GM19099 (cell line): ENCODE measurements around the gene GALR3.

Source experiments
- POLR2A ChIP-seq: IDR thresholded peaks from 3 replicates; pipeline ENCODE4 v1.6.1; 2011; ENCODE audit warnings: low read depth; ENCODE audit not compliant: insufficient read length; ENCODE audit errors: extremely low read depth

The GALR3 gene

DNA sequence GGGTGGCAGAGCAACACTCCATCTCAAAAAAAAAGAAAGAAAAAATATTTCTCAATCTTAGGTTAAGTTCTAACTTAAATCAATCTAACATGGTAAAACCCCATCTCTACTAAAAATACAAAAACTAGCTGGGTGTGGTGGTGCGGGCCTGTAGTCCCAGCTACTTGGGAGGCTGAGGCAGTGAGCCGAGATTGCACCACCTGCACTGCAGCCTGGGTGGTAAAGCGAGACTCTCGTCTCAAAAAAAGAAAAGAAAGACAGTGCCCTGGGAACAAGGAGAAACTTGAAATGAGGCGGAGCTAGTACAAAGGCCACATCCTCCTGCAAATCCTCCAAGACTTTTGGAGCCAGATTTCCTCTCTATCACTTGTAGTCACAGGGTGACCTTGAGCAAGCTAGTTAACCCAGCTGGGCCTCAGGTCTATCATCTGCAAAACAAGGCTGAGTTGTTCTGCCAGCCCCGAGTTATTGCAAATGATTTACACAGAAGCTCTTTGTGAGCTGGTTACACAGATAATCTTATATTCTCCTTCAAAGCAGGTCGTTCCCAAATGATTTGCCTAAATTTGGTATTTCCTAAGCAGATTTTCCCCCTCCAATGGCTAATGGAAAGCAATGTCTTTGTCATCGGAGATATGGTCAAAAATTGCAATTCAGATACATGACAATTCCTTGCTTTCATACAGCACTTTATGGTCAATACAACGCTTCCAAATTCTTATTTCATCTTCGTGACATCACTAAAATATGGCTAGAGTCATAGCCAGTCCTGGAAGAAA is 19.0 kb downstream of the GALR3 start:
- TF ChIP-seq POLR2A: no peak

DNA sequence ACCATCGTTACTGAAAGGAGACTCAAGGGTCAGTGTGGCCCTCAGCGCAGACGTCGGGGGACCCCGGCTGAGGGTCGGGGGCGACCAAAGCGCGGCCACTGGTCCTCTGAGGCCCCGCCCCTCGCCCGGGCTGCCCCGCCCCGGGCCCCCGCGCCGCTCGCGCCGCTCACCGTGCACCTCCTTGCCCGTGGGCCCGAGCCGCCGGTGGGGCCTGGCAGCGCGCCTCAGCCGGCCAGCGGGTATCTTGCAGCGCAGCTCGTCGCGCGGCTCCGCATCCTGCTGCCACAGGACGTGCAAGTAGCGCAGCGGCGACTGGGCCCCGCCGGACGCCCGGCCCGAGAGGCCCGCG is 20.5 kb downstream of the GALR3 start:
- no peak for TF ChIP-seq POLR2A

DNA sequence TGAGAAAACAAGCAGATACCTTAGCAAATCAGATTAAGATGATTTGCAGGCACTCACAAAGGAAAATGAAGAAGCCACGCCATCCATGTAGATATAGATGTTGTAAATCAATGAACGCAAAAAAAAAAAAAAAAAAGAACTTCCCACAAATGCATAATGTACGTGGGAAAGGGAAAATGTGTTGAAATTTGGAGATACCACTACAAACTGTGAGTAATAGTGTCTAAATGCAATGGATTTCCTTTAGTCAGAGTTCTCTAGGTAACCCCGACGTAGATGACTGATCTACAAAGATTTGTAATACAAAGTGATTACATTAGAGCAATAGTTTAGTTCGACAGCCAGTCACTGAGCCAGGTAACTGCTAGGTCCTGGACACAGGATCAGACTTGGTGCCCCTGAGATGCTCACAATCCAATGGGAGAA is 21.7 kb downstream of the GALR3 start:
- TF ChIP-seq POLR2A: no peak

DNA sequence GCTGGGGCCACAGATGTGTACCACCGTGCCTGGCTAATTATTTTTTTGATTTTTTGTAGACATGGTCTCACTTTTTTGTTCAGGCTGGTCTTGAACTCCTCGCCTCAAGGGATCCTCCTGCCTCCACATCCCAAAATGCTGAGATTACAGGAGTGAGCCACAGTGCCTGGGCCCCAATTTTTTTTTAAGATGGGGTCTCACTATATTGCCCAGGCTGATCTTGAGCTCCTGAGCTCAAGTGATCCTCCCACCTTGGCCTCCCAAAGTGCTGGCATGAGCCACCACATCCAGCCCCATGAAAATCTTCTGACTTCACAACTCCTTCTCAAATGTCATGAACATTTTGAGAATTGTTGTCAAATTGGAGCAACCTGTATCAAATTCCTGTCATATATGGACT is 23.3 kb downstream of the GALR3 start:
- TF ChIP-seq POLR2A: no peak

DNA sequence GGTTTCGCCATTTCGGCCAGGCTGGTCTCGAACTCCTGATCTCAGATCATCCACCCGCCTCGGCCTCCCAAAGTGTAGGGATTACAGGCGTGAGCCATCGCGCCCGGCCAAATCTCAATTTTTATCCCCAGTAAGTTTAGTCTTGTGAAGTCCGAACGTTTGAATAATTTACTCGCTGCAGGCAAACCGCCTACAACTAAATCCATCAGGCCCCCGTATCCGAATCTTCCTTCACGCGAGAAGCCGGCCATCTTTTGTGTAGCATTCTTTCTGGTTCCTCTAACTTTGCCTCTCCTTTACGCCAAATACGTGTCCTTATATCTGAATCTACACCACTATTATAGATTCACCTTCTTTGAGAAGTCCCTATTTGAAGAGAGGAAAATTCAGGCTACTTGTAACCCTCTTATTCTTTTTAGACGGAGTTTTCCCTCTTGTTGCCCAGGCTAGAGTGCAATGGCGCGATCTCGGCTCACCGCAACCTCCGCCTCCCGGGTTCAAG is 25.5 kb downstream of the GALR3 start:
- TF ChIP-seq POLR2A: no peak

DNA sequence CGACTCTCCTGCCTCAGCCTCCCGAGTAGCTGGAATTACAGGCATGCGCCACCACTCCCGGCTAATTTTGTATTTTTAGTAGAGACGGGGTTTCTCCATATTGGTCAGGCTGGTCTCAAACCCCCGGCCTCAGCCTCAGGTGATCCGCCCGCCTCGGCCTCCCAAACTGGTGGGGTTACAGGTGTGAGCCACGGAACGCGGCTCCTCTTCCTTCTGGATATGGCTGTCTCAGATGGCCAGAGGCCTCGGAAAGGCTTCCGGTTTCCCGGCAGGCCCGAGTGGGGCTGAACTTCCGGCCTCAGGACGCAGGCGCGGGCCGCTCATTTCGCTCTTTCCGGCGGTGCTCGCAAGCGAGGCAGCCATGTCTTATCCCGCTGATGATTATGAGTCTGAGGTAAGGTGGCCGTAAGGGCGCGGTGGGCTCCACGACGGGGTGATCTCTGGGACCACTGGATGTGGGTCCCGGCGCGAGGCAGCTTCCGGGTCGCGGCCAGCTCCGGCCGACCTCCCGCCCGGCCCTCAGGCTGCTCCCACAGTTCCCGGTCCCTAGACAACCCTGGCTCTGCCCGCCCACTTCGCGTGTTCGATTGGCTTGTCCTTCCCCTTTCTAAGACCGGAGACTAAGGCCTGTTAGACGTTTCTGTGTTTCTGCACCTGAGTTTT is 26.0 kb downstream of the GALR3 start, which contains the start of gene EIF3L:
Gene EIF3L (plus strand): TSS at position 331 of the 663 bp plus-strand sequence. CDS start 31 bp downstream, at position 362.
- peak; percentile 86 for TF ChIP-seq POLR2A

DNA sequence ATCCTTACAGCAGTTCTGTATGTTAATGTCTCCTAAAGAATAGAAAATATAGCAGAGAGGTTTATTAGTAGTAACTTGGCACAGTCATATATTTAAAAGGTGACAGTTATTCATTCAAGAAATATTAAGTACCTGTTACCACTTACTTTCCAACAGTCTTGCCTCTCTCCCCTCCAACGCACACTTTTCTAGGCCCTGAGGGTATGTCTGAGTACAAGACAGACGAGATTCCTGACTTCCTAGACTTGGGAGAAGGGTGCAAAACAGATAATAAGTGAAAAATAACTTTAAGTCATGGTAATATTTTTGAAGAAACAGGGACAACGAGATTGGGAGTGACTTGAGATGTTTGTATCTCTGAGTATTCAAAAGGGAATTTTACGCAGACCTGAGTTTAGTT is 27.6 kb downstream of the GALR3 start:
- no peak for TF ChIP-seq POLR2A

DNA sequence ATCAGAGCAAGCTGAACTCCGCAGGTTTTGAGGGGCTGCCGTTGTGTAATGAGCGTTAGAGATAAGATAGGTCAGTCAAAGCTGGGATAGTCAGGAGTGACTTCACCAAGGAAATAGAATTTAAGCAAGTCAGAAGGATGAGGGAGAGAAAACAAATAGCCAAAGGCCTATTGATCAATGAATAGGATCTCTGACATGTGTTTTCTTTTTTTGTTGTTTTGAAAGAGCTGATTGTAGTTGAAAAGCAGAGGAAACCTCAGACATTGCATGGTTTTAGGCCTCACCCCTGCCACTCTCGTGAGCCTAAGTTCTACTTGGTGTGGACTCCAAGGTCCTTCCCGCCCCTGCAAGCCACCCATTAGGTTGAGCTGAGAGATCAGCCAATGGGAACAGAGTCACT is 29.2 kb downstream of the GALR3 start:
- no peak for TF ChIP-seq POLR2A

DNA sequence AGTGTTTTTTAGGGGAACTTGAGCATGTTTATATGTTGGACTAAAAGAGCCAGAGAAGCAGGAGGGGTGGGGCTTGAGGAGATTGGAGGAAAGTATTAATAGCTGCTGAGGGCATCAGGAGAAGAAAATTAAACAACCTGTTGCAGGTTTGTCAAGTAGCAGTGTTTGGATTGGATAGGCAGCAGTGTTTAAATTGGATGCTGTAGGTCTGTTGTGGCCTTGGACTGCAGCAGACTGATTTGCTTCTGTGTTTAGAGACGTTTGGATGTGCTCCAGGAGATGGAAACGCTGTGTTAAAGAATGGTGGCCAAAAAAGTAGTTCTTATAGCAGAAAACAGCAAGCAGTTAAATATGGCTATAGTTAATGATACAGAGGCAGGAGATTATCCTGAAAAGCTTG is 31.8 kb downstream of the GALR3 start:
- TF ChIP-seq POLR2A: no peak

DNA sequence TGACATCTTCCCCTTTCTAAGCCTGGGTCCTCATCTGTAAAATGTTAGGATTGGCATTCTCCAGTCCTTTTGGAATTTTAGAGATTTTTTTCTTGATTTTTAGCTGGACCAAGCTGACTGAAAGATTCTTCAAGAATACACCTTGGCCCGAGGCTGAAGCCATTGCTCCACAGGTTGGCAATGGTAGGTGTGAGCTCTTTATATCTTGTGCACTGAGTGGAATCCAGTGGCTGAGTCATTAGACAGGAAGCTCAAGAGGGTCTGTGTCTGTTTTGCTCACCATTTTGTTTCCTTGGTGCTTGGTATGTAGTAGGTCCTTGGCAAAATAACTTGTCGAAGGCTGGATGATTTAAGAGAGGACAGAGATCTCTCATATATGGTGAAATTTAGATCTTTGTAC is 32.3 kb downstream of the GALR3 start:
- TF ChIP-seq POLR2A: no peak

DNA sequence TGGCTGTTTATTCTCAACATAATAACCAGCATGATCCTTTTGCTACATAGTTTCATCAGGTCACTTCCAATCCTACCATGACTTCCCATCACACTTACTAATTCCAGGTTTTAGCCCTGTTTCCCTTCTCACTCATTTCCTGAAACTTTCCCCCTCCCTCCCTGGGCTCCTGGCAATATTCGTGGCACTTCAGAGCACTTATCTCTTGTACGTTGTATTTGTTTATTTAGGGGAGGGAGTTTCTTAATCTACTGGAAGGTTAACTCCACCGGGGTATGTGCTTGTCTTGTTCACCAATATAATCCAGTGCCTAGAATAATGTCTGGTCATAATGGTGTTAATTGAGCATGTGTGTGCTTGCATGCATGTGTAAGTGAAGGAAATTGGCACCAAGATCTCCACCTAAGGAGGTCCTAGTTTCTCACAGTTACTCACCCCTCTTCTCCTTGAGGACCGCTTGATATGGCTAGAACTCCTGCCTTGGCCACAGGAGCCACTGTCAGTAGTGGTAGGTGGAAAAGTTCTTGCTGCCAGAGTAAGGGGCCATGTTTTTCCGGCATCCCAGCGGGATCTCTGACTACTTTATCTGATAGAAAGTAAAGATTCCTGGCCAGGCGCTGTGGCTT is 37.7 kb downstream of the GALR3 start:
- TF ChIP-seq POLR2A: no peak

DNA sequence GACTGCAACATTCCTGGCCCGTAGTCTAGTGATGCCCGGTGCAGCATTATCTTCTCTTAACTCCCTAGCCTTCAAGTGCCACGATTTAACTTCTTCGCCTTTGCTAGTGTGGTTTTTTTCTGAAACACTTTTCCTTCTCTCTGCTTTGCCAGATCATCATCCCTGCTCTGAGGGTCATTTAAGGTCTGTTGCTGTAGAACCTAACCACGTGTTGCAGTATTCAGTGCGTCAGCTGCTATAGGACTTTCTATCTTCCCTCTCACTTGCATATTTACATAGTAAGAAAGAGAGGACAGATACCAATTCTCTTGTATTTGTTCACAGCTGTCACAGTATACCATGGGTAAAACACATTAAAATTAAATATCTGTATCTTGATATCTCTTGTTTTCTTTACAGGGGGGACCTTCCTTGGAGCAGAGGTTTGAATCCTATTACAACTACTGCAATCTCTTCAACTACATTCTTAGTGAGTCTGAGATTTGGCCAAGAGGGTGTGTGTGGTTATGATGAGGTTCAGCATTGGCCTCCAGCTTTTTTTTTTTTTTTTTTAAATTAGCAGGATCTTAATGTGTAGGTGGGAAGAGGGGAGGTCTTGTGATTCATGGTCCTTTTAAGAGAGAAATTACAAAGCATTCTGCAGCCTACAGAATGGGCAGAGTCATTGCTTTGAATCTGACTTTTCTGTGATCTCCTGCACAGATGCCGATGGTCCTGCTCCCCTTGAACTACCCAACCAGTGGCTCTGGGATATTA is 39.6 kb downstream of the GALR3 start:
- TF ChIP-seq POLR2A: no peak

DNA sequence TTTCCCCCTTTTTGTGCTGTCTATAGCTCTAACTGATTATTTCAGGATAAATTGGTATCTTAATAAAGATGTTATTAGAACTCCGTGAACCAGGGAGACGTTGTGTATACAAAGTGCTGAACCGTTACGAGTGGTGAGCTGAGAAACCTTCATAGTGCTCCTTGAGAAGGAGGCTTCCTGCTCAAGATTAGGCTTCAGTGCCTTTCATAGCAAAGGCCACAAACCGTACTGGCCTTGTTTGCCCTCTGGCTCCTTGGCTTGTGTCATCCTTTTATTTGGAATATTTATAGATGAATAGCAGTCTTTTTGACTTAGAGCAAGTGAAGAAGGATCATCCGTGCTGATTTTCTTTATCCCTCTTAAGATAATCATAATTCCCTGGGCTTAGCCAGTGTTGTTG is 42.3 kb downstream of the GALR3 start:
- no peak for TF ChIP-seq POLR2A

DNA sequence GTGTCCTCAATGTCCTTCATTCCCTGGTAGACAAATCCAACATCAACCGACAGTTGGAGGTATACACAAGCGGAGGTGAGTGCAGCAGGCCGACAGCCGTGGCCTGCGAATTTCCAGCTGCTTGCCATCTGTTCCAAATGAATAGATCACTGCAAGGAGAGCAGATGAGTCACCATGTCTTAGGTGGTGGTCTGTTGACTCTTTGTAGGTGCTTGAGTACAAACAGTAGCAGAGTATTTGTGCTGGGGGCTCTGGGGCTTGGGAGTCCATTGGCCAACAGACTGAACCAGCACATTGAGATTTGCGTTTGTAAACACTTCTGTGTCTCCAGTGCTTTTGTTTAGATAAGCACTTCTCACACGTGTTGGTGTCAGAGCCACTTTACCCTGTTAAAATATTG is 47.1 kb downstream of the GALR3 start:
- TF ChIP-seq POLR2A: no peak
